Smooth muscle cell (in vitro differentiated cells): Measurements from ENCODE around the gene TOP2A. TPM values are rescaled to one million over a fixed set of nuclear protein-coding genes. Genes with fewer than 3 reads are reported as not detected.
"Not testable (repeated sequence)": the region's sequence is repeated elsewhere in the genome, so short reads cannot be mapped to it uniquely, and the experiment has no call there.

ENCODE experiments used
- DNase-seq: peaks from one replicate; lab custom pipeline; 2025; ENCODE audit not compliant: unreplicated experiment; lab: John Stamatoyannopoulos, UW
- H2AFZ ChIP-seq: fragments of 200-600 bp; sonication (generic); 2 replicates; pipeline ENCODE4 v1.6.0; 2016; ENCODE audit warnings: antibody characterized with exemption, low read depth, mild to moderate bottlenecking
- H3F3A ChIP-seq: fragments of 200-600 bp; sonication (generic); 2 replicates; pipeline ENCODE4 v1.6.0; 2017; ENCODE audit warnings: antibody characterized with exemption, low read depth
- H3K27ac ChIP-seq: fragments of 200-600 bp; sonication (generic); 2 replicates; pipeline ENCODE4 v1.5.1; 2016; ENCODE audit warnings: low read depth, mild to moderate bottlenecking
- H3K27me3 ChIP-seq: fragments of 200-600 bp; sonication (generic); 2 replicates; pipeline ENCODE4 v1.6.1; 2016; ENCODE audit warnings: low read depth, mild to moderate bottlenecking
- H3K36me3 ChIP-seq: fragments of 200-600 bp; sonication (generic); 2 replicates; pipeline ENCODE4 v1.5.1; 2016; ENCODE audit warnings: low read depth
- H3K4me1 ChIP-seq: fragments of 200-600 bp; sonication (generic); 2 replicates; pipeline ENCODE4 v1.5.1; 2016; ENCODE audit warnings: low read depth
- H3K4me2 ChIP-seq: fragments of 200-600 bp; sonication (generic); 2 replicates; pipeline ENCODE4 v1.6.0; 2016; ENCODE audit warnings: mild to moderate bottlenecking
- H3K4me3 ChIP-seq: fragments of 200-600 bp; sonication (generic); 2 replicates; pipeline ENCODE4 v1.5.1; 2016; ENCODE audit warnings: mild to moderate bottlenecking
- H3K79me2 ChIP-seq: fragments of 200-600 bp; sonication (generic); 2 replicates; pipeline ENCODE4 v1.6.0; 2016; ENCODE audit warnings: low read depth, mild to moderate bottlenecking
- H3K9ac ChIP-seq: fragments of 200-600 bp; sonication (generic); 2 replicates; pipeline ENCODE4 v1.6.0; 2016; ENCODE audit warnings: low read depth
- H3K9me3 ChIP-seq: fragments of 200-600 bp; sonication (generic); replicated peaks from 2 replicates; pipeline ENCODE4 v1.5.1; 2016; ENCODE audit warnings: low read depth
- H4K20me1 ChIP-seq: fragments of 200-600 bp; sonication (generic); 2 replicates; pipeline ENCODE4 v1.6.0; 2016; ENCODE audit warnings: low read depth
- CTCF ChIP-seq: fragments of 200-600 bp; sonication (generic); IDR thresholded peaks from 2 replicates; pipeline ENCODE4 v1.5.1; 2017; ENCODE audit warnings: borderline replicate concordance, mild to moderate bottlenecking, antibody characterized with exemption; ENCODE audit not compliant: insufficient read depth, poor library complexity, severe bottlenecking
- WGBS: methylation state at CpG from one replicate; pipeline ENCODE4 v1.1.7; 2016; ENCODE audit warnings: low lambda C conversion rate; 5-methylcytosine and 5-hydroxymethylcytosine counted together
- polyA plus RNA-seq: library from polyadenylated mRNA; unstranded; fragments of >200 nt; fragmentation: Nextera tagmentation; extraction: Ambion mirVana; gene quantifications from 2 replicates; pipeline ENCODE4 v1.2.1, GENCODE V29; 2016
- total RNA-seq: library from RNA; depleted of rRNA; stranded (reverse); fragments of >200 nt; gene quantifications from 2 replicates; pipeline ENCODE4 v1.2.3, GENCODE V29; 2014

The TOP2A gene
- total and polyA plus RNA-seq, 2 experiments from 2014 or later, result 26.2 to 45.5 TPM

DNA sequence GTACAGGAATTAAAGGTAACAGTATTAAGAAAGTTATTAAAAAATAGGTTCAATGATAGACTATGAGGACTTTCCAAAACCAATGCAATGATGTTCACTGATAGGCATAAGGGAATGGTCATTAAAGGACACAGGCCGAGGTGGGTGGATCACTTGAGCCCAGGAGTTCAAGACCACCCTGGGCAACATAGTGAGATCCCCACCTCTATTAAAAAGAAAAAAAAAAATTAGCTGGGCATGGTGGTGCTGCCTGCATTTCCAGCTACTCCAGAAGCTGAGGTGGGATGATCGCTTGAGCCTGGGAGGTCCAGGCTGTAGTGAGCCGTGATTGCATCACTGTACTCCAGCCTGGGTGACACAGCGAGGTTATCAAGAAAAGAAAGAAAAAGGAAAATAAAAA lies 5.9 kb downstream of the TOP2A start:
- Histone ChIP-seq H3K36me3 (no peaks in the 10 kb centered on the region), H3K9me3 (no peaks in the 10 kb centered on the region), H2AFZ (no peak overlapping the region), H3F3A (no peaks in the 10 kb centered on the region), H3K4me3 (no peak overlapping the region), H4K20me1 (no peaks in the 10 kb centered on the region), H3K27me3 (no peaks in the 10 kb centered on the region), H3K4me1 (peaks cover 10% of the 10 kb centered on the region), H3K79me2 (peaks cover 17% of the 10 kb centered on the region), H3K9ac (no peak overlapping the region), H3K27ac (no peak overlapping the region), H3K4me2 (no peak overlapping the region)
- WGBS, result 95% methylated on average over 4 of the region's 4 CpGs
- TF ChIP-seq CTCF, result no peak
- DNase-seq, result no peak

DNA sequence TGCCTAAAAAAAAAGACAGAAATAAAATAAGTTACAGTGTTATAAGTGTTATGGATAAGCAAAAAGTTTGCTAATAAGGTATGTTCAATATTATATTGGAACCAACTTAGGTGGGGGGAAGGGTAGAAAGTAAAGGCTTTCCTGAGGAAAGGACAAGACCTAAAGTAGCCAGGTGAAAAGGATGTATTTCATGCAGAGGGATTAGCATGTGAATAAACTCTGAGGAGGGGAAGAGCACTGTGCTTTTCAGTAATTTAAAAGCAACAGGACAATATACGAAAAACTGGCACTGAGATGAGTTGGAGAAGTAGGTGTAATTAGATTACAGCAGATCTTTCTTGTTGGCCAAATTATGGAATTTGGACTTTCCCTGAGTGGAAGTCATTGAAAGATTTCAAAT lies 7.6 kb downstream of the TOP2A start:
- no peaks in the 10 kb centered on the region for H3K27me3 ChIP-seq
- H3F3A ChIP-seq, result no peaks in the 10 kb centered on the region
- H3K27ac ChIP-seq, result no peak overlapping the region
- no peak overlapping the region for H3K9ac ChIP-seq
- H2AFZ ChIP-seq, result peak overlapping the region; percentile 21
- H3K79me2 ChIP-seq, result peaks cover under 1% of the 10 kb centered on the region
- no peak overlapping the region for H3K4me3 ChIP-seq
- H3K4me2 ChIP-seq, result no peak overlapping the region
- no peaks in the 10 kb centered on the region for H3K36me3 ChIP-seq
- no peak for DNase-seq
- H3K4me1 ChIP-seq, result no peaks in the 10 kb centered on the region
- H4K20me1 ChIP-seq, result no peaks in the 10 kb centered on the region
- TF ChIP-seq CTCF, result no peak
- H3K9me3 ChIP-seq, result no peaks in the 10 kb centered on the region
- 95% methylated on average over 1 of the region's 1 CpG for WGBS

DNA sequence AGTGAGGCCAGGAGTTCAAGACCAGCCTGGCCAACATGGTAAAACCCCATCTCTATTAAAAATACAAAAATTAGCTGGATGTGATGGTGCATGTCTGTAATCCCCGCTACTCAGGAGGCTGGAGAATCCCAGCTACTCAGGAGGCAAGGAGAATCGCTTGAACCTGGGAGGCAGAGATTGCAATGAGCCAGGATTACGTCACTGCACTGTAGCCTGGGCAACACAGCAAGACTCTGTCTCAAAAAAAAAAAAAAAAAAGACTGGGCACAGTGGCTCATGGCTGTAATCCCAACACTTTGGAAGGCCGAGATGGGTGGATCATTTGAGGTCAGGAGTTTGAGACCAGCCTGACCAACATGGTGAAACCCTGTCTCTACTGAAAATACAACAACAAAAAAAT lies 8.2 kb downstream of the TOP2A start:
- WGBS, result 98% methylated on average over 4 of the region's 4 CpGs

GRCh38 chr17:40407460-40407859 lies 10.2 kb downstream of the TOP2A start:
- no peak for TF ChIP-seq CTCF
- no peak for DNase-seq
- no peaks in the 10 kb centered on the region for H3F3A ChIP-seq
- no peaks in the 10 kb centered on the region for H3K36me3 ChIP-seq
- H3K4me3 ChIP-seq, result no peak overlapping the region
- no peaks in the 10 kb centered on the region for H3K4me1 ChIP-seq
- H3K27me3 ChIP-seq, result no peaks in the 10 kb centered on the region
- H2AFZ ChIP-seq, result no peak overlapping the region
- no peaks in the 10 kb centered on the region for H3K9me3 ChIP-seq
- over 99% methylated on average over 3 of the region's 3 CpGs for WGBS
- H3K9ac ChIP-seq, result no peak overlapping the region
- H3K4me2 ChIP-seq, result no peak overlapping the region
- H3K79me2 ChIP-seq, result no peaks in the 10 kb centered on the region
- H4K20me1 ChIP-seq, result no peaks in the 10 kb centered on the region
- no peak overlapping the region for H3K27ac ChIP-seq

More for the DNA sequence above, 8.2 kb downstream of the TOP2A start:
- DNase-seq, H3K4me3 ChIP-seq, H3K27ac ChIP-seq, H3K36me3 ChIP-seq, H3K9ac ChIP-seq, H3F3A ChIP-seq, H3K79me2 ChIP-seq, H3K9me3 ChIP-seq, H3K27me3 ChIP-seq, H4K20me1 ChIP-seq, H3K4me2 ChIP-seq, H2AFZ ChIP-seq, H3K4me1 ChIP-seq: not testable (repeated sequence)
